GM19468 (cell line): Measurements from ENCODE around the gene FEN1.

Experiments used
- ATAC-seq: cut with Tn5 transposase; IDR thresholded peaks from one replicate; pipeline ENCODE4 v1.9.1; 2021; ENCODE audit warnings: mild to moderate bottlenecking, moderate library complexity, moderate number of reproducible peaks; ENCODE audit not compliant: unreplicated experiment; ENCODE audit errors: extremely low read depth

FEN1 gene

GRCh38 chr11:61815790-61816735 lies 23.4 kb downstream of the FEN1 start:
- ATAC-seq, result peak; percentile 6

GRCh38 chr11:61816736-61817455 lies 24.2 kb downstream of the FEN1 start, which contains the start of gene FADS1:
FADS1 (minus strand) TSS chr11:61817003; CDS start chr11:61816929, 74 bp downstream.
- peak; percentile 25 for ATAC-seq

GRCh38 chr11:61817471-61818202 lies 24.9 kb downstream of the FEN1 start:
- ATAC-seq, result no peak

- no peak for ATAC-seq
Measured at GRCh38 chr11:61820174-61820573, 27.5 kb downstream of the FEN1 start.

GRCh38 chr11:61826930-61827570 lies 34.3 kb downstream of the FEN1 start:
- no peak for ATAC-seq

GRCh38 chr11:61827571-61828378 lies 35.1 kb downstream of the FEN1 start, which contains the start of gene FADS2:
FADS2 (plus strand) TSS chr11:61828300; CDS start chr11:61828391, 91 bp downstream.
- peak; percentile 20 for ATAC-seq

- ATAC-seq, result peak; percentile 13
Measured at GRCh38 chr11:61828379-61828628, 35.6 kb downstream of the FEN1 start.

GRCh38 chr11:61828629-61829407 lies 36.1 kb downstream of the FEN1 start:
- no peak for ATAC-seq

GRCh38 chr11:61829806-61830205 lies 37.1 kb downstream of the FEN1 start:
- no peak for ATAC-seq

GRCh38 chr11:61830237-61831105 lies 37.8 kb downstream of the FEN1 start:
- no peak for ATAC-seq

- ATAC-seq, result no peak
Measured at GRCh38 chr11:61832207-61832606, 39.5 kb downstream of the FEN1 start.

- no peak for ATAC-seq
Measured at GRCh38 chr11:61832754-61833153, 40.0 kb downstream of the FEN1 start.

GRCh38 chr11:61833471-61833870 lies 40.8 kb downstream of the FEN1 start:
- no peak for ATAC-seq

- no peak for ATAC-seq
Measured at GRCh38 chr11:61833926-61834277, 41.2 kb downstream of the FEN1 start.

GRCh38 chr11:61834278-61835048 lies 41.8 kb downstream of the FEN1 start:
- peak; percentile 80 for ATAC-seq

GRCh38 chr11:61836193-61836592 lies 43.5 kb downstream of the FEN1 start:
- ATAC-seq, result no peak

- ATAC-seq, result no peak
Measured at GRCh38 chr11:61837411-61838005, 44.8 kb downstream of the FEN1 start.
